ENCODE results near the gene PLS1.
A peak's percentile ranks its signal among the peaks of the same experiment; 100 is the strongest.

PLS1 gene

GRCh38 chr3:142660383-142660782 lies 64.2 kb downstream of the PLS1 start:
- H3K9me3 ChIP-seq (ENCODE audit: control insufficient read depth, low read length): no peaks in the 10 kb centered on the region
- no peak for DNase-seq (ENCODE audit: low read depth)
- no peaks in the 10 kb centered on the region for H3K4me1 ChIP-seq (ENCODE audit: control insufficient read depth, insufficient read depth, low read length)
- no peak overlapping the region for H3K9ac ChIP-seq (ENCODE audit: low read length)
- H3K36me3 ChIP-seq (ENCODE audit: control insufficient read depth, insufficient read depth, low read length, severe bottlenecking): no peaks in the 10 kb centered on the region
- H3K4me3 ChIP-seq (ENCODE audit: low read length): no peak overlapping the region
- H3K27me3 ChIP-seq (replicated peaks; ENCODE audit: control insufficient read depth, insufficient read depth, low read length): no peaks in the 10 kb centered on the region

- Histone ChIP-seq H3K36me3 (ENCODE audit: control insufficient read depth, insufficient read depth, low read length, severe bottlenecking) (no peaks in the 10 kb centered on the region), H3K4me1 (ENCODE audit: control insufficient read depth, insufficient read depth, low read length) (no peaks in the 10 kb centered on the region), H3K9me3 (ENCODE audit: control insufficient read depth, low read length) (no peaks in the 10 kb centered on the region), H3K27me3 (replicated peaks; ENCODE audit: control insufficient read depth, insufficient read depth, low read length) (no peaks in the 10 kb centered on the region), H3K9ac (ENCODE audit: low read length) (no peak overlapping the region), H3K4me3 (ENCODE audit: low read length) (no peak overlapping the region)
- DNase-seq (ENCODE audit: low read depth): no peak
These were observed 64.7 kb downstream of the PLS1 start for GRCh38 chr3:142660893-142661292.

GRCh38 chr3:142663865-142664264 lies 67.7 kb downstream of the PLS1 start:
- Histone ChIP-seq H3K27me3 (replicated peaks; ENCODE audit: control insufficient read depth, insufficient read depth, low read length) (peaks cover 2% of the 10 kb centered on the region), H3K4me1 (ENCODE audit: control insufficient read depth, insufficient read depth, low read length) (no peaks in the 10 kb centered on the region), H3K36me3 (ENCODE audit: control insufficient read depth, insufficient read depth, low read length, severe bottlenecking) (no peaks in the 10 kb centered on the region), H3K9me3 (ENCODE audit: control insufficient read depth, low read length) (no peaks in the 10 kb centered on the region), H3K9ac (ENCODE audit: low read length) (no peak overlapping the region), H3K4me3 (ENCODE audit: low read length) (no peak overlapping the region)
- DNase-seq (ENCODE audit: low read depth): no peak

- H3K4me3 ChIP-seq (ENCODE audit: low read length): no peak overlapping the region
These were observed 68.1 kb downstream of the PLS1 start for GRCh38 chr3:142664311-142664710.

GRCh38 chr3:142664819-142665218 lies 68.6 kb downstream of the PLS1 start:
- no peaks in the 10 kb centered on the region for H3K4me1 ChIP-seq (ENCODE audit: control insufficient read depth, insufficient read depth, low read length)
- no peaks in the 10 kb centered on the region for H3K9me3 ChIP-seq (ENCODE audit: control insufficient read depth, low read length)
- no peak overlapping the region for H3K4me3 ChIP-seq (ENCODE audit: low read length)
- no peak overlapping the region for H3K9ac ChIP-seq (ENCODE audit: low read length)
- H3K36me3 ChIP-seq (ENCODE audit: control insufficient read depth, insufficient read depth, low read length, severe bottlenecking): no peaks in the 10 kb centered on the region
- no peak for DNase-seq (ENCODE audit: low read depth)
- H3K27me3 ChIP-seq (replicated peaks; ENCODE audit: control insufficient read depth, insufficient read depth, low read length): peaks cover 2% of the 10 kb centered on the region

More at GRCh38 chr3:142664311-142664710, 68.1 kb downstream of the PLS1 start:
- no peak for DNase-seq (ENCODE audit: low read depth)
- Histone ChIP-seq H3K4me1 (ENCODE audit: control insufficient read depth, insufficient read depth, low read length) (no peaks in the 10 kb centered on the region), H3K9me3 (ENCODE audit: control insufficient read depth, low read length) (no peaks in the 10 kb centered on the region), H3K9ac (ENCODE audit: low read length) (no peak overlapping the region), H3K36me3 (ENCODE audit: control insufficient read depth, insufficient read depth, low read length, severe bottlenecking) (no peaks in the 10 kb centered on the region), H3K27me3 (replicated peaks; ENCODE audit: control insufficient read depth, insufficient read depth, low read length) (peaks cover 2% of the 10 kb centered on the region)

GRCh38 chr3:142670120-142670519 lies 73.9 kb downstream of the PLS1 start:
- Histone ChIP-seq H3K4me3 (ENCODE audit: low read length) (no peak overlapping the region), H3K36me3 (ENCODE audit: control insufficient read depth, insufficient read depth, low read length, severe bottlenecking) (no peaks in the 10 kb centered on the region), H3K27me3 (replicated peaks; ENCODE audit: control insufficient read depth, insufficient read depth, low read length) (peaks cover 2% of the 10 kb centered on the region), H3K9ac (ENCODE audit: low read length) (no peak overlapping the region), H3K4me1 (ENCODE audit: control insufficient read depth, insufficient read depth, low read length) (no peaks in the 10 kb centered on the region), H3K9me3 (ENCODE audit: control insufficient read depth, low read length) (no peaks in the 10 kb centered on the region)
- no peak for DNase-seq (ENCODE audit: low read depth)

GRCh38 chr3:142676151-142676550 lies 80.0 kb downstream of the PLS1 start:
- DNase-seq (ENCODE audit: low read depth): no peak
- Histone ChIP-seq H3K4me3 (ENCODE audit: low read length) (no peak overlapping the region), H3K36me3 (ENCODE audit: control insufficient read depth, insufficient read depth, low read length, severe bottlenecking) (no peaks in the 10 kb centered on the region), H3K4me1 (ENCODE audit: control insufficient read depth, insufficient read depth, low read length) (no peaks in the 10 kb centered on the region), H3K9ac (ENCODE audit: low read length) (no peak overlapping the region), H3K27me3 (replicated peaks; ENCODE audit: control insufficient read depth, insufficient read depth, low read length) (no peaks in the 10 kb centered on the region), H3K9me3 (ENCODE audit: control insufficient read depth, low read length) (no peaks in the 10 kb centered on the region)

GRCh38 chr3:142680710-142681109 lies 84.5 kb downstream of the PLS1 start:
- Histone ChIP-seq H3K4me3 (ENCODE audit: low read length) (no peak overlapping the region), H3K9me3 (ENCODE audit: control insufficient read depth, low read length) (no peaks in the 10 kb centered on the region), H3K4me1 (ENCODE audit: control insufficient read depth, insufficient read depth, low read length) (no peaks in the 10 kb centered on the region), H3K36me3 (ENCODE audit: control insufficient read depth, insufficient read depth, low read length, severe bottlenecking) (no peaks in the 10 kb centered on the region), H3K9ac (ENCODE audit: low read length) (no peak overlapping the region), H3K27me3 (replicated peaks; ENCODE audit: control insufficient read depth, insufficient read depth, low read length) (no peaks in the 10 kb centered on the region)
- no peak for DNase-seq (ENCODE audit: low read depth)

- H3K27me3 ChIP-seq (replicated peaks; ENCODE audit: control insufficient read depth, insufficient read depth, low read length): no peaks in the 10 kb centered on the region
- H3K9ac ChIP-seq (ENCODE audit: low read length): no peak overlapping the region
- no peaks in the 10 kb centered on the region for H3K36me3 ChIP-seq (ENCODE audit: control insufficient read depth, insufficient read depth, low read length, severe bottlenecking)
- H3K4me1 ChIP-seq (ENCODE audit: control insufficient read depth, insufficient read depth, low read length): no peaks in the 10 kb centered on the region
- peak; percentile 1 for DNase-seq (ENCODE audit: low read depth)
- H3K9me3 ChIP-seq (ENCODE audit: control insufficient read depth, low read length): no peaks in the 10 kb centered on the region
- no peak overlapping the region for H3K4me3 ChIP-seq (ENCODE audit: low read length)
These were observed 94.4 kb downstream of the PLS1 start for GRCh38 chr3:142690613-142691012.

- no peaks in the 10 kb centered on the region for H3K9me3 ChIP-seq (ENCODE audit: control insufficient read depth, low read length)
- H3K36me3 ChIP-seq (ENCODE audit: control insufficient read depth, insufficient read depth, low read length, severe bottlenecking): no peaks in the 10 kb centered on the region
- H3K4me3 ChIP-seq (ENCODE audit: low read length): no peak overlapping the region
- no peak overlapping the region for H3K9ac ChIP-seq (ENCODE audit: low read length)
- H3K4me1 ChIP-seq (ENCODE audit: control insufficient read depth, insufficient read depth, low read length): no peaks in the 10 kb centered on the region
- no peak for DNase-seq (ENCODE audit: low read depth)
- H3K27me3 ChIP-seq (replicated peaks; ENCODE audit: control insufficient read depth, insufficient read depth, low read length): no peaks in the 10 kb centered on the region
These were observed 95.3 kb downstream of the PLS1 start for GRCh38 chr3:142691527-142691926.

- no peak for DNase-seq (ENCODE audit: low read depth)
- H3K9me3 ChIP-seq (ENCODE audit: control insufficient read depth, low read length): no peaks in the 10 kb centered on the region
- no peaks in the 10 kb centered on the region for H3K36me3 ChIP-seq (ENCODE audit: control insufficient read depth, insufficient read depth, low read length, severe bottlenecking)
- H3K9ac ChIP-seq (ENCODE audit: low read length): no peak overlapping the region
- H3K4me1 ChIP-seq (ENCODE audit: control insufficient read depth, insufficient read depth, low read length): no peaks in the 10 kb centered on the region
- no peaks in the 10 kb centered on the region for H3K27me3 ChIP-seq (replicated peaks; ENCODE audit: control insufficient read depth, insufficient read depth, low read length)
- no peak overlapping the region for H3K4me3 ChIP-seq (ENCODE audit: low read length)
These were observed 97.1 kb downstream of the PLS1 start for GRCh38 chr3:142693136-142693853.

- Histone ChIP-seq H3K9ac (ENCODE audit: low read length) (no peak overlapping the region), H3K36me3 (ENCODE audit: control insufficient read depth, insufficient read depth, low read length, severe bottlenecking) (no peaks in the 10 kb centered on the region), H3K4me3 (ENCODE audit: low read length) (no peak overlapping the region), H3K9me3 (ENCODE audit: control insufficient read depth, low read length) (no peaks in the 10 kb centered on the region), H3K27me3 (replicated peaks; ENCODE audit: control insufficient read depth, insufficient read depth, low read length) (no peaks in the 10 kb centered on the region), H3K4me1 (ENCODE audit: control insufficient read depth, insufficient read depth, low read length) (no peaks in the 10 kb centered on the region)
- DNase-seq (ENCODE audit: low read depth): no peak
These were observed 98.0 kb downstream of the PLS1 start for GRCh38 chr3:142694225-142694624.

Data from adipocyte (in vitro differentiated cells).